HFFc6 (cell line): ENCODE measurements around the gene CD6. TPM values are rescaled to one million over a fixed set of nuclear protein-coding genes. Genes with fewer than 3 reads are reported as not detected.

Experiments
- DNase-seq: peaks from one replicate; pipeline ENCODE4 v3.0.0-alpha.2; 2018
- H3K27ac Mint-ChIP-seq: 2 replicates; pipeline ENCODE4 v1.8.0; 2020; ENCODE audit warnings: mild to moderate bottlenecking, mixed read lengths
- H3K27me3 Mint-ChIP-seq: 2 replicates; pipeline ENCODE4 v1.8.0; 2021; ENCODE audit warnings: mild to moderate bottlenecking, moderate library complexity, mixed read lengths; ENCODE audit not compliant: insufficient read depth
- H3K36me3 Mint-ChIP-seq: 2 replicates; pipeline ENCODE4 v1.8.0; 2021; ENCODE audit warnings: low read depth, mixed read lengths
- H3K4me1 Mint-ChIP-seq: 2 replicates; pipeline ENCODE4 v1.8.0; 2020; ENCODE audit warnings: low read depth, mixed read lengths
- H3K4me3 Mint-ChIP-seq: 2 replicates; pipeline ENCODE4 v1.8.0; 2020; ENCODE audit warnings: mild to moderate bottlenecking, moderate library complexity, mixed read lengths
- H3K9me3 Mint-ChIP-seq: 2 replicates; pipeline ENCODE4 v1.8.0; 2020; ENCODE audit warnings: mild to moderate bottlenecking, mixed read lengths
- total RNA-seq, 6 experiments: library from RNA; stranded (reverse); fragmentation: NEBNext Ultra II Directional; extraction: Animal tissue kit (Norgen Biotek cat#: 25700); gene quantifications; 2 replicates in 1 of 6; 3 replicates in 5 of 6; pipeline ENCODE4 v1.2.3, GENCODE V29; 2021
- TF ChIP-seq, protein P1 (sequence below): fragments of 200-600 bp; sonication (generic); IDR thresholded peaks from 2 replicates; pipeline ENCODE4 v1.5.0; 2021; ENCODE audit warnings: antibody characterized with exemption, mild to moderate bottlenecking

CD6 gene
- total RNA-seq, 6 experiments from 2014 or later: not detected

DNA sequence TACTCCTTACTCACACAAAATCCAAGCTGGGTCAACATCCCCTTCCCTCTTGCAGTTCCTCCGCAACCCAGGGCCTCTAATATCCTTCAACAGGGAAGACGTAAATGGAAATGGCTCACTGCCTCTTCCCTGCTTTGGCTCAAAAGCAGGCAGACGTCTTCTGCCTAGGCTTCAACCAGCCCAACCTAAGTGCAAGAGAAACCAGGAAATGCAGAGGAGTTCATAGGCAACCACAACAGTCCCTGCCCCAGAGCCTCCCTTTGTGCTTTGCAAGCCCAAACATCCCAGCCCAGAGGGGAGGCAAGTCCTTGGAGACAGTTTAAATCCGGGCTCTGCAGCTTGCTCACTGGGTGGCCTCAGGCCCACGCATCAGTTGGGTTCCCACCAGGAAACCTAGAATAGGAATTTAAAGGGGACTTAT is 33.3 kb downstream of the CD6 start:
- Mint-ChIP-seq H3K27me3 (peaks cover 62% of the 10 kb centered on the region), H3K9me3 (no peaks in the 10 kb centered on the region), H3K27ac (no peak overlapping the region), H3K4me1 (no peaks in the 10 kb centered on the region), H3K36me3 (no peaks in the 10 kb centered on the region), H3K4me3 (no peak overlapping the region)
- TF ChIP-seq, protein P1, sequence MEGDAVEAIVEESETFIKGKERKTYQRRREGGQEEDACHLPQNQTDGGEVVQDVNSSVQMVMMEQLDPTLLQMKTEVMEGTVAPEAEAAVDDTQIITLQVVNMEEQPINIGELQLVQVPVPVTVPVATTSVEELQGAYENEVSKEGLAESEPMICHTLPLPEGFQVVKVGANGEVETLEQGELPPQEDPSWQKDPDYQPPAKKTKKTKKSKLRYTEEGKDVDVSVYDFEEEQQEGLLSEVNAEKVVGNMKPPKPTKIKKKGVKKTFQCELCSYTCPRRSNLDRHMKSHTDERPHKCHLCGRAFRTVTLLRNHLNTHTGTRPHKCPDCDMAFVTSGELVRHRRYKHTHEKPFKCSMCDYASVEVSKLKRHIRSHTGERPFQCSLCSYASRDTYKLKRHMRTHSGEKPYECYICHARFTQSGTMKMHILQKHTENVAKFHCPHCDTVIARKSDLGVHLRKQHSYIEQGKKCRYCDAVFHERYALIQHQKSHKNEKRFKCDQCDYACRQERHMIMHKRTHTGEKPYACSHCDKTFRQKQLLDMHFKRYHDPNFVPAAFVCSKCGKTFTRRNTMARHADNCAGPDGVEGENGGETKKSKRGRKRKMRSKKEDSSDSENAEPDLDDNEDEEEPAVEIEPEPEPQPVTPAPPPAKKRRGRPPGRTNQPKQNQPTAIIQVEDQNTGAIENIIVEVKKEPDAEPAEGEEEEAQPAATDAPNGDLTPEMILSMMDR: no peak
- DNase-seq: no peak

DNA sequence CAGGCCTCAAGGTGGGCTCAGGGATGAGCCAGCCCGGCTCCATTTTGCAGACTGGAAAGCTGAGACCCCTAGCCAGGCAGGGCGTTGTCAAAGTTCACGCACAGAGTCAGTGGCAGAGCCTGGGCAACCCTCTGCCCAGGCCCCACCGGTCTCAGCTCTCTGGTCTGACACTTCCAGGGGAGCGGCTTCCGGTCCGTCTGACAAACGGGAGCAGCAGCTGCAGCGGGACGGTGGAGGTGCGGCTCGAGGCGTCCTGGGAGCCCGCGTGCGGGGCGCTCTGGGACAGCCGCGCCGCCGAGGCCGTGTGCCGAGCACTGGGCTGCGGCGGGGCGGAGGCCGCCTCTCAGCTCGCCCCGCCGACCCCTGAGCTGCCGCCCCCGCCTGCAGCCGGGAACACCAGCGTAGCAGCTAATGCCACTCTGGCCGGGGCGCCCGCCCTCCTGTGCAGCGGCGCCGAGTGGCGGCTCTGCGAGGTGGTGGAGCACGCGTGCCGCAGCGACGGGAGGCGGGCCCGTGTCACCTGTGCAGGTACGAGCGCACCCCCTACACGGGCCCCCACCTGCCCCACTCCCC is 36.0 kb downstream of the CD6 start:
- TF ChIP-seq, protein P1: no peak
- Mint-ChIP-seq H3K9me3 (no peaks in the 10 kb centered on the region), H3K27ac (no peak overlapping the region), H3K4me1 (no peaks in the 10 kb centered on the region), H3K4me3 (no peak overlapping the region), H3K36me3 (no peaks in the 10 kb centered on the region), H3K27me3 (peaks cover 61% of the 10 kb centered on the region)
- no peak for DNase-seq

DNA sequence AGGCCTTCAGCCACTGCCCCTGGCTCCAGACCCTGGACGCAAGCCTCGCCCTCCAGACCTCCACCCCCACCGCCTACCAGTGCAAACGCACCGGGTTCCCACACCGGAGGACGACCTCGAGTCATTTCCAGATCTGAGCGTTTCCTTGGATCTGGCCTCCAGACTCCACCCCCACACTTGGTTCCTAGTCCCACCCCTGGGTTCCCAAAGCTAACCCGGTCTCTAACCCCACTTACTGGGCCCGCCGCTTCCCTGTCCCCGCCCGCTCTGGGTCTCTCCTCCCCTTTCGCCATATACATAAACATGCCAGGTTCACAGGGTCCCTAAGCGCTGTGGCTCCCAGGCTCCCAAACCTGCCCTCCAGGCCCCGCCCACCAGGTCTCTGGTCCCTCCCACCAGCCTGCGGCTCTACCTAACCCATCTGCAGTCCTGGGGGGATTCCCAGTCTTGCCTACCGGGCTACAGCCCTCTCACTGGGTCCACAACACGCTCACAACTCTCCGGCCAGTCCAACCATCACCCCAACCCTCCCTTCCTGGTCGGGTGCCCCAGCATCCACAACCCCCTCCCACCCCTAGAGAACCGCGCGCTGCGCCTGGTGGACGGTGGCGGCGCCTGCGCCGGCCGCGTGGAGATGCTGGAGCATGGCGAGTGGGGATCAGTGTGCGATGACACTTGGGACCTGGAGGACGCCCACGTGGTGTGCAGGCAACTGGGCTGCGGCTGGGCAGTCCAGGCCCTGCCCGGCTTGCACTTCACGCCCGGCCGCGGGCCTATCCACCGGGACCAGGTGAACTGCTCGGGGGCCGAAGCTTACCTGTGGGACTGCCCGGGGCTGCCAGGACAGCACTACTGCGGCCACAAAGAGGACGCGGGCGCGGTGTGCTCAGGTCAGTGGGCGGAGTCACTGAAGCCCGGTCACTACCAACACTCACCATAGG is 36.7 kb downstream of the CD6 start:
- Mint-ChIP-seq H3K9me3 (no peaks in the 10 kb centered on the region), H3K27ac (no peak overlapping the region), H3K27me3 (peaks cover 64% of the 10 kb centered on the region), H3K4me1 (no peaks in the 10 kb centered on the region), H3K36me3 (no peaks in the 10 kb centered on the region), H3K4me3 (no peak overlapping the region)
- TF ChIP-seq, protein P1: no peak
- DNase-seq: no peak

DNA sequence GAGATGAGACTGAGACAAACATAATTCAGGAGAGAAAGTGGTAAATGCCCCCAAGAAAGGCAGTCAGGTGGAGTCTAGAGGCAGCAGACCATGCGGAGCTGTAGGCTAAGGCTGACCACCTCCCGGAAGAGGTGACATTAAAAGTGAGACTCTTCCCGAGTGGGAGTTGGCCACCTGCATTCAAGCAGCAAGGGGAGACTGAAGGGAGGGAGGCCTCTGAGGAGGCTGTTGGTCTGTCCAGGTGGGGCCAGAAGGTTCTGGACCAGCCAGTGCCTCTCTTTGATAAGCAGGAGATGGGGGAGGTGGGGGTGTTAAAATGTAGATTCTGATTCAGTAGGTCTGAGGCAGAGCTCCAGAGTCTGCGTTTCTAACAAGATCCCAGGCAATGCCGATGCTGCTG is 37.5 kb downstream of the CD6 start:
- DNase-seq: no peak
- Mint-ChIP-seq H3K4me1 (no peaks in the 10 kb centered on the region), H3K27ac (no peak overlapping the region), H3K9me3 (no peaks in the 10 kb centered on the region), H3K27me3 (peaks cover 57% of the 10 kb centered on the region), H3K4me3 (no peak overlapping the region), H3K36me3 (no peaks in the 10 kb centered on the region)
- TF ChIP-seq, protein P1: no peak

DNA sequence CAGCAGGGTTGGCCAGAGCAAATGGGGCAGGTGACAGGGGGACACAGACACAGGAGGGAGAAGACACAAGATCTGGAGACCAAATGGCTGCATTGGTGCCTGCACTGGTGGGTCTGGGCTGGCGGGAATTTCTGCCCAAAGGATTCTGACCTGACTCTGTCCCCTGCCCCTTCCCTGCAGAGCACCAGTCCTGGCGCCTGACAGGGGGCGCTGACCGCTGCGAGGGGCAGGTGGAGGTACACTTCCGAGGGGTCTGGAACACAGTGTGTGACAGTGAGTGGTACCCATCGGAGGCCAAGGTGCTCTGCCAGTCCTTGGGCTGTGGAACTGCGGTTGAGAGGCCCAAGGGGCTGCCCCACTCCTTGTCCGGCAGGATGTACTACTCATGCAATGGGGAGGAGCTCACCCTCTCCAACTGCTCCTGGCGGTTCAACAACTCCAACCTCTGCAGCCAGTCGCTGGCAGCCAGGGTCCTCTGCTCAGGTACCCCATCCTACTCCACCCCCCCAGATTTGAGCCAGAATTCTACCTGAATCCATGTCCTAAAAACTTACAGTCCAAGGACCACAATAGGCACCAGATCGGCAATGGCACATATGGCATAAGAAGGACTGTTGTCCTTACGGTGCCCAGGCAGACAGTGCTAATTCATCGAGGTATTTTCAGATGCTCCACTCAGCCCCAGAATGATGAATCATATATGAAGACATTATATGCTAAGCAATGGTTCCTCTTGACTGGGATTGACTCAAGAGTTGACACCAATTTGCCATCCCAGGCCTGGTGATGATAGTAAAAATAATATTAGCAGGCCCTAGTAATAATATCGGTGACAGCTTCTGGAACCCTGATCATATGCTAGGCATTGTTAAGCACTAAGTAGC is 38.2 kb downstream of the CD6 start:
- Mint-ChIP-seq H3K36me3 (no peaks in the 10 kb centered on the region), H3K27me3 (peaks cover 57% of the 10 kb centered on the region), H3K27ac (no peak overlapping the region), H3K9me3 (no peaks in the 10 kb centered on the region), H3K4me3 (no peak overlapping the region), H3K4me1 (no peaks in the 10 kb centered on the region)
- TF ChIP-seq, protein P1: no peak
- no peak for DNase-seq
